Liver (tissue), 3 donors: ENCODE measurements around the gene KIF6.

Experiments used
- HNF4A ChIP-seq, 2 donors: conservative IDR thresholded peaks; 2 replicates each; pipeline ENCODE4 v1.6.1; 2016; ENCODE audit warnings: antibody characterized with exemption in 2 of 2, mild to moderate bottlenecking in 2 of 2
- TF ChIP-seq, protein P1 (sequence below): IDR thresholded peaks from 2 replicates; pipeline ENCODE4 v1.6.1; 2016; ENCODE audit warnings: antibody characterized with exemption
- TF ChIP-seq, protein P2 (sequence below): fragments of 150-350 bp; IDR thresholded peaks from 2 replicates; pipeline ENCODE4 v1.5.1; 2017; ENCODE audit warnings: improper control_type of control experiment, low read depth, low read length; ENCODE audit not compliant: missing input control
- TF ChIP-seq, protein P3 (sequence below): IDR thresholded peaks from 2 replicates; pipeline ENCODE4 v1.6.1; 2016; ENCODE audit warnings: antibody characterized with exemption
- donor health status: healthy.
- donor health status: healthy.

DNA sequence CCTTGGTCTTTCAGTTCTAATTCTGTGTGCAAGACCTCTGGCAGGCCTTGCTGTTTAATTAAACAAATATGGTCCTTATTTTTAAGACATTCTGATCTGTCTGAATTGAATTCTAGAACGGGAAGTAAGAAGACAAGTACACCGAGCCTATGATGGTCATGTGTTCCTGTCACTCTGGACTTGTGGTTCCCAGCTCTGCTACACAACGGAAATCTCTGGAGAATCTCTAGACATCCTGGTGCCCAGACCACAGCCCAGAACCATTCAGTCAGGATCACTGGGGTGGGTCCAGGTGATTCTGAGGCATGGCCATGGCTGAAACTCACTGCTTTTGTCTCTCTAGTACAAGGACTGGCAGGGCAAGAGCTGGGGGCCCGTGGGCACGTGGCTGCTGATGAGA, 386.8 kb downstream of the KIF6 start:
- TF ChIP-seq, protein P1, sequence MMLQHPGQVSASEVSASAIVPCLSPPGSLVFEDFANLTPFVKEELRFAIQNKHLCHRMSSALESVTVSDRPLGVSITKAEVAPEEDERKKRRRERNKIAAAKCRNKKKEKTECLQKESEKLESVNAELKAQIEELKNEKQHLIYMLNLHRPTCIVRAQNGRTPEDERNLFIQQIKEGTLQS, result no peak
- TF ChIP-seq, protein P2, sequence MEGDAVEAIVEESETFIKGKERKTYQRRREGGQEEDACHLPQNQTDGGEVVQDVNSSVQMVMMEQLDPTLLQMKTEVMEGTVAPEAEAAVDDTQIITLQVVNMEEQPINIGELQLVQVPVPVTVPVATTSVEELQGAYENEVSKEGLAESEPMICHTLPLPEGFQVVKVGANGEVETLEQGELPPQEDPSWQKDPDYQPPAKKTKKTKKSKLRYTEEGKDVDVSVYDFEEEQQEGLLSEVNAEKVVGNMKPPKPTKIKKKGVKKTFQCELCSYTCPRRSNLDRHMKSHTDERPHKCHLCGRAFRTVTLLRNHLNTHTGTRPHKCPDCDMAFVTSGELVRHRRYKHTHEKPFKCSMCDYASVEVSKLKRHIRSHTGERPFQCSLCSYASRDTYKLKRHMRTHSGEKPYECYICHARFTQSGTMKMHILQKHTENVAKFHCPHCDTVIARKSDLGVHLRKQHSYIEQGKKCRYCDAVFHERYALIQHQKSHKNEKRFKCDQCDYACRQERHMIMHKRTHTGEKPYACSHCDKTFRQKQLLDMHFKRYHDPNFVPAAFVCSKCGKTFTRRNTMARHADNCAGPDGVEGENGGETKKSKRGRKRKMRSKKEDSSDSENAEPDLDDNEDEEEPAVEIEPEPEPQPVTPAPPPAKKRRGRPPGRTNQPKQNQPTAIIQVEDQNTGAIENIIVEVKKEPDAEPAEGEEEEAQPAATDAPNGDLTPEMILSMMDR, result no peak
- TF ChIP-seq, protein P3, sequence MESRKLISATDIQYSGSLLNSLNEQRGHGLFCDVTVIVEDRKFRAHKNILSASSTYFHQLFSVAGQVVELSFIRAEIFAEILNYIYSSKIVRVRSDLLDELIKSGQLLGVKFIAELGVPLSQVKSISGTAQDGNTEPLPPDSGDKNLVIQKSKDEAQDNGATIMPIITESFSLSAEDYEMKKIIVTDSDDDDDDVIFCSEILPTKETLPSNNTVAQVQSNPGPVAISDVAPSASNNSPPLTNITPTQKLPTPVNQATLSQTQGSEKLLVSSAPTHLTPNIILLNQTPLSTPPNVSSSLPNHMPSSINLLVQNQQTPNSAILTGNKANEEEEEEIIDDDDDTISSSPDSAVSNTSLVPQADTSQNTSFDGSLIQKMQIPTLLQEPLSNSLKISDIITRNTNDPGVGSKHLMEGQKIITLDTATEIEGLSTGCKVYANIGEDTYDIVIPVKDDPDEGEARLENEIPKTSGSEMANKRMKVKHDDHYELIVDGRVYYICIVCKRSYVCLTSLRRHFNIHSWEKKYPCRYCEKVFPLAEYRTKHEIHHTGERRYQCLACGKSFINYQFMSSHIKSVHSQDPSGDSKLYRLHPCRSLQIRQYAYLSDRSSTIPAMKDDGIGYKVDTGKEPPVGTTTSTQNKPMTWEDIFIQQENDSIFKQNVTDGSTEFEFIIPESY, result no peak
- TF ChIP-seq HNF4A (conservative IDR thresholded peaks at IDR 0.05), result no peak
